Measurements from ENCODE around the gene E2F1. TPM values are rescaled to one million over a fixed set of nuclear protein-coding genes. Genes with fewer than 3 reads are reported as not detected.

The E2F1 gene
- total RNA-seq, 2 donors from 2014 or later: 45.4 to 123 TPM

GRCh38 chr20:33627577-33628216 is 58.5 kb downstream of the E2F1 start:
- H3K4me3 Mint-ChIP-seq: no peak overlapping the region
- peaks cover 9 to 15% of the 10 kb centered on the region in 2 donors for H3K4me1 Mint-ChIP-seq (ENCODE audit: low read depth in 2 of 2)
- H3K9me3 Mint-ChIP-seq: no peaks in the 10 kb centered on the region
- H3K36me3 Mint-ChIP-seq: peaks cover 7% of the 10 kb centered on the region
- H3K27ac Mint-ChIP-seq: no peak overlapping the region
- DNase-seq (ENCODE audit: low spot score): no peak
- ATAC-seq: no peak
- no peaks in the 10 kb centered on the region for H3K27me3 Mint-ChIP-seq

GRCh38 chr20:33626190-33626589 is 60.0 kb downstream of the E2F1 start:
- H3K9me3 Mint-ChIP-seq: no peaks in the 10 kb centered on the region
- no peaks in the 10 kb centered on the region for H3K27me3 Mint-ChIP-seq
- DNase-seq (ENCODE audit: low spot score) (no peak), ATAC-seq (no peak)
- peaks cover 7% of the 10 kb centered on the region for H3K36me3 Mint-ChIP-seq
- H3K4me1 Mint-ChIP-seq (ENCODE audit: low read depth in 2 of 2): peaks cover 9 to 15% of the 10 kb centered on the region in 2 donors
- H3K27ac Mint-ChIP-seq: no peak overlapping the region
- H3K4me3 Mint-ChIP-seq: no peak overlapping the region

Other genes starting within 250 kb of the E2F1 start
- 1 to 10 TPM; 1.1 to 1.5 TPM for gene SNTA1, start 242.6 kb downstream of the E2F1 start, total RNA-seq
- 10 to 100 TPM; 11.6 to 12.2 TPM for gene CBFA2T2, start 196.3 kb downstream of the E2F1 start, total RNA-seq
- under 1 TPM; 0.12 to 0.81 TPM for gene C20orf144, start 24.1 kb downstream of the E2F1 start, total RNA-seq
- 1 to 10 TPM; 1.7 to 4.3 TPM for gene ACTL10, start 19.4 kb downstream of the E2F1 start, total RNA-seq
- 10 to 100 TPM; 16.9 to 29.5 TPM for gene NECAB3, start 12.0 kb downstream of the E2F1 start, total RNA-seq
- 1 to 10 TPM; 6.9 to 9.3 TPM for gene PXMP4, start 33.9 kb upstream of the E2F1 start, total RNA-seq
- 1 to 10 TPM; 4.6 to 8.9 TPM for gene ZNF341, start 45.6 kb upstream of the E2F1 start, total RNA-seq
- gene CHMP4B, start 125.0 kb upstream of the E2F1 start, total RNA-seq: 10 to 100 TPM; 62.3 to 84.5 TPM